H4 (cell line): Measurements from ENCODE around the gene MYO9B. TPM values are rescaled to one million over a fixed set of nuclear protein-coding genes. Genes with fewer than 3 reads are reported as not detected.
"Not testable (repeated sequence)": the region's sequence is repeated elsewhere in the genome, so short reads cannot be mapped to it uniquely, and the experiment has no call there.

Source experiments
- DNase-seq: peaks from one replicate; pipeline ENCODE4 v3.0.0-alpha.2; 2015; ENCODE audit warnings: low spot score
- total RNA-seq: library from RNA; depleted of rRNA; stranded (reverse); fragments of >200 nt; shearing (Covaris generic); gene quantifications from 2 replicates; pipeline ENCODE4 v1.2.3, GENCODE V29; 2014

The MYO9B gene
- total RNA-seq, 1 experiment from 2014 or later, result 21.0 TPM

- no peak for DNase-seq
Observed at GRCh38 chr19:17113127-17113785, 37.7 kb downstream of the MYO9B start.

DNA sequence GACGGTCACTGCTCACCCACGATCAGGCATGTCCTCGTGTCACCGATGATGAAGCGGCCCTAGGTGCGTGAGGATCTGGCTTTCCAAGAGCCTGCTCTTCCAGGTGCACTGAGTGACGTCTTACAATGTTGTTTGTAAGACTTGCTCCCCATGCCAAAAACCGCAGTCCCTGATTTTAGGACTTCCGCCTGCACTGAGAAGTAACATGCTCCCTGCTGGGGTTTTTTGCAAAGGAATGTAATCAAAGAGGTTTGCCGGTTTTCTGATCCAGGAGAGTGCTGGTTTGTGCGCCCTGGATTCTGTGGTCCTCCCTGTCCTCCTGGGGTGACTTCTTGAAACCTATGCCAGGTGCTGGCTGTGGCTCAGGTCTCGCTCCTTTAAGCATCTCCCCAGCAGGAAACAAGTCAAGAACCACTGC is 38.8 kb downstream of the MYO9B start:
- no peak for DNase-seq

DNA sequence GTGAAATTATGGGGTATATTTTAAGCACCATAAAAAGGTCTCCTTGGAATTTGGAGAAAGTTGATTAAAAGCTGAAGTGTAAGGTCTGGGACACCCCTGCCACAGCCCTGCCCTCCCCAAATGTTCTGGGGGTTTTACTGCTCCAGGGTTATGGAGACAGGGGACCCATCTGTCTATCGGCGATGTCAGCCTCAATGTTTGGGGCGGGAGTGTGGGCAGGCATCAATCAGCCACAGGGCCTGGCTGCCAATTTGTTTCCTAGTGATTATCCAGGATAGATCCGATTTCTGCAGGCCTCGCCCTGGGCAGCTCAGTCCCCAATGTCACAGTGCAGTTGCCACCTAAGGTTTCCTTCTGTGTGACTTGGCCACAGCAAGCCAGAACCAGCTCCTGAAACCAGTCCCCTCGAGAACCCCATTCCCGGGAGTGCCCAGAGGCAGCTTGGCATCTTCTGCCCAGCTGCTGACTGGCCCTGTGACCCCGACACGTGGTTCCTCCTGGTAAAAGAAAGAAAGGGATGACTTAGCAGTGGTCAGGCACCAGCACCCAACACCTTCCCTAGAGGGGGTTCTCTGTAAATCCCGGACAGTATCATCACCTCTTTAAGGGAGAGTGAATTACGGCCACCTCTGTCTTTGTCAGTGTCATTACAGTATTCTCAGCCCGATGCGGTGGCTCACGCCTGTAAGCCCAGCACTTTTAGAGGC is 41.6 kb downstream of the MYO9B start:
- DNase-seq, result no peak

- no peak for DNase-seq
Observed at GRCh38 chr19:17118957-17119356, 43.4 kb downstream of the MYO9B start.

DNA sequence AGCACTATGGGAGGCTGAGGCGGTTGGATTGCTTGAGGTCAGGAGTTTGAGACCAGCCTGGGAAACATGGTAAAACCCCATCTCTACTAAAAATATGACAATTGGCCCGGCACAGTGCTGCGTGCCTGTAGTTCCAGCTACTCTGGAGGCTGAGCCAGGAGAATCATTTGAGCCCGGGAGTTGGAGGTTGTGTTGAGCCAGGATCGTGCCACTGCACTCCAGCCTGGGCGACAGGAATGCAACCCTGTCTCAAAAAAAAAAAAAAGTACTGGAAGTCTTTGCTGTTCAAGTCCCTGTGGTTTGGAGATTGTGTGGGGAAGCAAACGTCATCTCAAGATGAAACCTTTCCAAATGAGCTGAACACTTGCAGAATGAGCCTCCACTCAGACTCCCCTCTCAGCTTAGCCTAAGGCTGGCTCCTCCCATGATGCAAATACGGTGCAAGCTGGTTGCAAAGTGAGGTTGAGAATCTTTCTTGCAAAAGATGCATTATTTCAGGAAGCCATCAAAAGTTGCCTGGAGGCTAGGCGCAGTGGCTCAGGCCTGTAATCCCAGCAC is 46.2 kb downstream of the MYO9B start:
- no peak for DNase-seq

DNA sequence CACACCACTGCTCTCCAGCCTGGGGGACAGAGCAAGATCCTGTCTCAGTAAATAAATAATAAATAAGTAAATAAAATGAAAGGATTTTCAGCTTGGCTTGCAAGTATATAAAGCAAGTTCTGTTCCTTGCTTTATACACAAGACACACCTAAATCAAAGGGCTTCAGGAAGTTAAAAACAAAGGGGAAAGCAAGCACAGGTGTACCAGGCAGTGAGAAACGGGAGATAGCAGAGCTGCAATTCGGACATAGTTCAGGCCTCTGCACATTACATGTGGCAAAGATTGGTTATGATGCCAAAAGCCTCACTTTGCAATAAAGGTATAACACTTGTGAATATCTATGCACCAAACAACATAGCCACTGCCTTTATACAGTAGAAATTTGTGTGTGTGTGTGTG is 47.5 kb downstream of the MYO9B start:
- DNase-seq, result no peak

DNA sequence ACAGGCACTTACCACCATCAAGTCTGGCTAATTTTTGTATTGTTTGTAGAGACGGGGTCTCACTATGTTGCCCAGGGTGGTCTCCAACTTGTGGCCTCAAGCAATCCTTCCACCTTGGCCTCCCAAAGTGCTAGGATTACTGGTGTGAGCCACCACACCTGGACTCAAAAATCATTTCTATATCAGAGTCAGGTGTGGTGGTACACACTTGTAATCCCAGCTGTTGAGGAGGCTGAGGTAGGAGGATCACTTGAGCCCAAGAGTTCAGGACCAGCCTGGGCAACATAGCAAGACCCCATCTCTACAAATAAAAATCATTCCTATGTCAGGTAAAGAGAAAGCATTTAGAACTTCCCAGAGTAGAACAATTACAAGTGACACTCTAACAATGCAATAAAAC is 48.4 kb downstream of the MYO9B start:
- no peak for DNase-seq

DNA sequence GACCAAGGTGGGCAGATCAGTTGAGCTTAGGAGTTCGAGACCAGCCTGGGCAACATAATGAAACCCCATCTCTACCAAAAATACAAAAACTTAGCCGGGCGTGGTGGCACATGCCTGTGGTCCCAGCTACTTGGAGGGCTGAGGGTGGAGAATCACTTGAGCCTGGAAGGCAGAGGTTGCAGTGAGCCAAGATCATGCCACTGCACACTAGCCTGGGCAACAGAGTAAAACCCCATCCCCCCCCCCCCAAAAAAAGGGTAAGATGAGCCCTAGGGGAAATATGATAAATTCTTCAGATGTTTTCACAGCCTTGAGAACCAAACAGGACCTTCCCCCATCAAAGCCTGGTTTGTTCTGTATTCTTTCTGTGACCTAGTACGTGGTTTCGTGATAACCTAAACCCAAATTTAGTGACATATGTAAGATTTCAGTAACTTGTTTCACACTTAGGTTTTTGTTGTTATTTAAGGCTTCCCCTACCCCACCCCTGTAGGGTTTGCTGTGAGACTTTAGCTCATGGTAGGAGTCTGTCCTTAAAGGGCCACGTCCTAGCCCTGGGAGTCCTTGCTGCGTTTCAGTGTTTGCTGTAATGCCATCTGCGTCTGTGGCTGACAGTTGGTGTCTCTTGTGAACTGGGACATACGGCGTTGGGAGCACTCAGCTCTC is 49.6 kb downstream of the MYO9B start:
- no peak for DNase-seq

- no peak for DNase-seq
Observed at GRCh38 chr19:17125728-17126677, 50.4 kb downstream of the MYO9B start.

- no peak for DNase-seq
Observed at GRCh38 chr19:17127671-17128070, 52.1 kb downstream of the MYO9B start.

- DNase-seq, result no peak
Observed at GRCh38 chr19:17128403-17128802, 52.8 kb downstream of the MYO9B start.

DNA sequence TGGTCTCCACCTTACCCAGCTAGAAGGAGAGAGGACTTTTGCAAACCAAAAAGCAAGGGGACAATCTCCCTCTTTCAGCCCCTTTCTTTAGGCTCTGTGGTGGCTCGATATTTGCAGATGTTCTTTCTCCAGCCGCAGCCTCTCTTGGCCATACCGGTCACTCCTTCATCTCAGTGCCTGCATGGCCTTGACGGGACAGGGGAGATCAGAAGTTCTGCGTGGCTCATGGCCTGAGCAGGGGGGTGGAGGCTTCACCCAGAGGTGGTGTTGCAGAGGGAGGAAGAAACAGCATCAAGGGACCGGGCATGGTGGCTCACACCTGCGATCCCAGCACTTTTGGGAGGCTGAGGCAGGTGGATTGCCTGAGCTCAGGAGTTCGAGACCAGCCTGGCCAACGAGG is 53.2 kb downstream of the MYO9B start:
- no peak for DNase-seq

DNA sequence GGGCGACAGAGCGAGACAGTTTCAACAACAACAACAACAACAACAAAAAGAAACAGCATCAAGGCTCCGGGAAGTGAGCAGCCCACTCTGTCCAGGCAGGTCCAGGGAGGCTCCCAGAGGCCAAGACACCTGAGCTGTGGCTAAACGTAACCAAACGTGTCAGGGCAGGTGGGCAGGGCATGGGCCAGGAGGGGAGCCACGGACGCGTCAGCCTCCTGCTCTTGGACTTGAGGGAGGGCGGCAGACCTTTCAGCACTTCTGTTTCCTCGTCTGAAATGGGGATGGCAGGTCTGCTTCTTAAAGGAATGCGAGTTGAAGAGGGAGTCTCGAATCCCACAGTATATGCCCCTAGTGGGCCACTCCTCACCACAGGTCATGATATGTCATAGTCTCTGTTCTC is 53.8 kb downstream of the MYO9B start:
- DNase-seq, result no peak

- DNase-seq, result peak; percentile 99
Observed at GRCh38 chr19:17135001-17135853, 59.6 kb downstream of the MYO9B start.

DNA sequence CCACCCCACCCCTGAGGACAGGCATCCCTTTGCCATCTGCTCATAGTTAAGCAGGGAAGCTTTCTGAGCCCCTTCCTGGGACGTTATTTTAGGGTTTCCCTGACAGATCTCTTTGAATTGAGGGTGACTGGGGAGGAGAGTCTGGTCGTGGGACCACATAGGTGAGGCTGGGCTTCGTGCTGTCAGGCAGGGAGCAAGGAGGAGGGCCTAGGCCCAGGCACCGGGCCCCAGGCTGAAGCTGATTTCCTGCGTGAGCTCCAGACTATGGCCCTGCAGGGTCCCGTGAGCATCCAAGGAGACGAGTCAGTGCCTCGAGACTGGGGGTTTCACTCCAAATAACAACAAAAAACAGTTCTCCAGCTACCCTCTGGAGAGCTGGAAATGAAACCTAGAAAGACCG is 60.4 kb downstream of the MYO9B start:
- DNase-seq, result no peak

- DNase-seq, result no peak
Observed at GRCh38 chr19:17136617-17137016, 61.0 kb downstream of the MYO9B start.

- DNase-seq, result no peak
Observed at GRCh38 chr19:17137417-17137816, 61.8 kb downstream of the MYO9B start.

GRCh38 chr19:17138052-17138846 is 62.7 kb downstream of the MYO9B start:
- not testable (repeated sequence) for DNase-seq

- no peak for DNase-seq
Observed at GRCh38 chr19:17138937-17139598, 63.5 kb downstream of the MYO9B start.
